HCEC 1CT (cell line): ENCODE measurements around the gene FGF23.
"Not testable (repeated sequence)": the region's sequence is repeated elsewhere in the genome, so short reads cannot be mapped to it uniquely, and the experiment has no call there.

ENCODE experiments used
- DNase-seq: peaks from one replicate; pipeline ENCODE4 v3.0.0-alpha.2; 2017

FGF23 gene

GRCh38 chr12:4379405-4379804 lies at the start of gene FGF23:
Gene FGF23 (minus strand): TSS chr12:4379712. CDS start chr12:4379582, 130 bp downstream.
- DNase-seq = peak; percentile 18

DNA sequence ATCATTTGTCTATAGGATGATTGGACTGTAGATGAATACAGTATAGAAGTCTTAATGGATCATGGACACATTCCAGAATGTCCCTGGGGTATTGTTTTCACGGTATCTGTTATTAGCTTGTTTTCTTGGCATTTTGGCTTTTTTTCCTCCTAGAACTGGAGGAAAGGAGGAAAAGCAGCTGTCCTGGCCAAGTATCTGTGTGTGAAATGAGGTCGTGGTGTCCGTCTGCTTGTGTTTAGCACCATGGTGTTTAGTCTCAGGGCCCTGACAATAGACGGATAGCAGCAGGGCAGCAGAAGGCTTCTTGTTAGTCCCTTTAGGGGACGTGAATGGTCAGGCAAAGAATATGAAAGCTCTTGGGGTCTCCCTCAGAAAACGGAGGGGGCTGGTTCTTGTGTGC lies 44.9 kb upstream of the FGF23 start:
- DNase-seq = no peak

GRCh38 chr12:4423528-4424195 lies 44.1 kb upstream of the FGF23 start:
- no peak for DNase-seq

DNA sequence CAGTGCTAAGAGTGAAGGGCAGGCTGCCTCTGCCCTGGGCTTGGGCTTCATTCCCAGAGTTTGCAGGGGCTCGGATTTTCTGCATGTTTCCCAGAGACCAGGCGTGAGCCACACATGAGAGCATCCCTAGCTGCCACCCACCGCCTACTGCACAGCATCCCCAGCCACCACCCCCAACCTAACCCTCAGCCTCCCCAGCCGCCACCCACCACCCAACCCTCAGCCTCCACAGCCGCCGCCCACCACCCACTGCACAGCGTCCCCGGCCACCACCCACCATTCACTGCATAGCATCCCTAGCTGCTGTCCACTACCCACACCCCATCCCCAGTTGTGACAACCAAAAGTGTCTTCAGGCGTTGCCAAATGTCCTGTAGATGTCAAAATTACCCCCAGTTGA lies 43.5 kb upstream of the FGF23 start:
- DNase-seq = no peak

DNA sequence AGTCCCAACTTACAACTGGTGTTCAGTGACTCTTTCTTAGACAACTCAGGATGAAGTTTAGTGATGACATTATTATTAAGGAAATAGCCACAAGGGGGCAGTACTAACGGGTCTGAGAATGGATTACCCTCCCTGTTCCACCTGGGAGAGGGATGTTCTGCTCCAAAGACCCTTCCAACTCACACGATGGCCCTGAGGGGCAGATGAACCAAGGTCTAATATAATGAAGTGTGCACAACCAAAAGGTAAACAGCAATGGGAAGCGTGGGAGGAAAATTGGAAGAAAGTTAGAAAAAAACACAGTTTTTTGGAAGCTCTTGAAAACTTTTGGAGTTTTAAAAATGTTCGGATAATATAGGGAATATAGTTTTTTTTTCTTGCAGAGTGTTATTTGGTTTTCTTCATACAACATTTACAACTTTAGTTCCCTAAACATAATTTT lies 42.1 kb upstream of the FGF23 start:
- DNase-seq = peak; percentile 38

GRCh38 chr12:4420138-4420670 lies 40.7 kb upstream of the FGF23 start:
- no peak for DNase-seq

GRCh38 chr12:4418913-4419312 lies 39.4 kb upstream of the FGF23 start:
- DNase-seq = no peak

GRCh38 chr12:4417936-4418335 lies 38.4 kb upstream of the FGF23 start:
- DNase-seq = no peak

- DNase-seq = no peak
Observed at GRCh38 chr12:4417455-4417854, 37.9 kb upstream of the FGF23 start.

- DNase-seq = no peak
Observed at GRCh38 chr12:4416276-4416675, 36.8 kb upstream of the FGF23 start.

DNA sequence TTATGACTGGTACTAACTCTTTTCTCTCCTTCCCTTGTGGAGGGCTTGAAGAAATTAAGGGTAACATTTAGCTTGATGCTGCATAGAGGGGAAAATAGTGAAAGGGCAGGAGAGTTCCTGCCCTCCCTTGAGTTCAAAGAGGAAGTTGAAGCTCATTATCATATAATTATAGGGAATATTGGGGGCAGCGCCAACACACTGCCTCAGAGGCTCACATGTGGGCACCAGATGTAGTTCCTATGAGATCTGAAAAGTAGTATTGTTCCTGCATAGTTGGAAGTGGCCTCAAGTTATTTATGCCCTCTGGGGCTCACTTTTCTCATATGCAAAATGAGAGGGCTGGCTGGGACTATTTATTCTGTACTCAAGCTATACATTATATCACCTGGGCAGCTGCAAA lies 33.0 kb upstream of the FGF23 start:
- no peak for DNase-seq

DNA sequence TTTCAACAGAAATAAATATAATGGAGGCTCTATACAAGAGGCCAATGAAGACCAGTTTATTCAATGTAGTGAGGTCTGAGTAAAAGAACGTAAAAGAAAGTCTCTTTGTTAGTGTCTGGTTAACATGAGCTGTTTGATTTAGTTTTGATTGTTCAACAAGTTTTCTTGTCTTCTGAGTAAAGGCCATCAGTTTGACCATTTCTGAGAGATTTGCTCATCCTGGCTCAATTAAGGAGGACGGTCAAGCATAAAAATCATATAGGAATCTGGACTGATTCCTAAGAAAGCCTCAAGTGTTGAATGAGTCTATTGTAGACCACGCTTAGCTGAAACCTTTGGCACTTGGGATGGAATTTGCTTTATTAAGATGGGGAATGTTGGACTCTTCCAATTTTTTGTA lies 32.5 kb upstream of the FGF23 start:
- no peak for DNase-seq

DNA sequence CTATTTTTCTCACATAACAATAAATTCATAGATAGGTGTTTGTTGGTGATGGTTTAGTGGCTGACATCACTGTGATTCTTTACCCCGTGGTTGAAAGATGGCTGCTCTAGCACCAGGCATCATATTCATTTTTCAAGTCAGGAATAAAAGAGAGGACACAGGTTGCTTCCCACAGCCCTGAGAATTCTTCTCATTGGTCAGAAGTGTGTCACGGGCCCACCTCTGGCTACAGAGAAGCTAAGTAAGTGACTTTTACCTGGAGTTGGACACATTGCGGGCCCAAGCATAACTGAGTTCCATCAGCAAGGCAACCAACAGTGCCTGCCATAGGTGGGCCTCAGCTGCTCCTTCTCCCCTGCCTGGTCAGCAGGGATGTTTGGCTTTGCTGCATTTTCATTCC lies 27.6 kb upstream of the FGF23 start:
- DNase-seq = no peak

DNA sequence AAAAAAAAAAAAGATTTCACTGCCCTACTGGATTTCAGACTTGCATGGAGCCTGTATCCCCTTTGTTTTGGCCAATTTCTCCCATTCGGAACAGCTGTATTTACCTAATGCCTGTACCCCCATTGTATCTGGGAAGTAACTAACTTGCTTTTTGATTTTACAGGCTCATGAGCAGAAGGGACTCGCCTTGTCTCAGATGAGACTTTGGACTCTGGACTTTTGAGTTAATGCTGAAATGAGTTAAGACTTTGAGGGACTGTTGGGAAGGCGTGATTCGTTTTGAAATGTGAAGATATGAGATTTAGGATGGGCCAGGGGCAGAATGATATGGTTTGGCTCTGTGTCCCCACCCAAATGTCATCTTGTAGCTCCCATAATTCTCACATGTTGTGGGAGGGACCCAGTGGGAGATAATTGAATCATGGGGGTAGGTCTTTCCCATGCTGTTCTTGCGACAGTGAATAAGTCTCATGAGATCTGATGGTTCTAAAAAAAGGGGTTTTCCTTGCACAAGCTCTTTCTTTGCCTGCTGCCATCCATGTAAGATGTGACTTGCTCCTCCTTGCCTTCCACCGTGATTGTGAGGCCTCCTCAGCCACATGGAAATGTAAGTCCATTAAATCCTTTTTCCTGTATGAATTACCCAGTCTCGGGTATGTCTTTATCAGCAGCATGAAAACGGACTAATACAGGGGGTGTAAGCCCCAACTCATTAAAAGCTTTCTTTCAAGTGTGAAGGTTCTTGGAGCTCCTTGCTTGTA lies 25.5 kb upstream of the FGF23 start:
- not testable (repeated sequence) for DNase-seq

GRCh38 chr12:4402996-4403395 lies 23.5 kb upstream of the FGF23 start:
- DNase-seq = no peak

GRCh38 chr12:4401117-4401516 lies 21.6 kb upstream of the FGF23 start:
- DNase-seq = no peak

- DNase-seq = no peak
Observed at GRCh38 chr12:4395818-4396217, 16.3 kb upstream of the FGF23 start.

- no peak for DNase-seq
Observed at GRCh38 chr12:4393211-4393610, 13.7 kb upstream of the FGF23 start.

DNA sequence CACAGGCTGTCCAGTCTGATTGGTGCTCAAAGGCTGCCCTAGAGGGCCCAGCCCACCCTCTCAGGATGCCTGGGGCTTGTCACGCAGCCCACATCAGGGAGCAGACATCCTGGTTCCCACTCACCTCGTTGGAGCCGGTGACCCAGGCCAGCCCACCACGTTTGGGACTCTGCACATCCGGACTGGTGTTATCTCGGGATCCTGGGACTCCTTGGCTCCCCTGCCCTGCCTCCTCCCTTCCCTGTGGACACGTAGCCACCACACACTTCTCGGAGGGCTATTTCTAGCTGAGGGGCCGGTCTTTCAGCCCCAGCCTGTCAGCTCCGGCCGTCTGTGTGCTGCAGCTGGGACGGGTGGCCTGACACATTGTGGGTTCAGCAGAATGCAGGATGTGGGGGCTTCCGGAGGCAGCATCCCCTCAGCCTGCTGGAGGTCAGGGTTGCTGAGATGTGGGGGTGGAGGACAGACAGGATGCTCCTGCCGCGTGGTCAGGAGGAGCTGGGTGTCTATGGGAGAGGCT lies 12.8 kb upstream of the FGF23 start:
- DNase-seq = no peak

DNA sequence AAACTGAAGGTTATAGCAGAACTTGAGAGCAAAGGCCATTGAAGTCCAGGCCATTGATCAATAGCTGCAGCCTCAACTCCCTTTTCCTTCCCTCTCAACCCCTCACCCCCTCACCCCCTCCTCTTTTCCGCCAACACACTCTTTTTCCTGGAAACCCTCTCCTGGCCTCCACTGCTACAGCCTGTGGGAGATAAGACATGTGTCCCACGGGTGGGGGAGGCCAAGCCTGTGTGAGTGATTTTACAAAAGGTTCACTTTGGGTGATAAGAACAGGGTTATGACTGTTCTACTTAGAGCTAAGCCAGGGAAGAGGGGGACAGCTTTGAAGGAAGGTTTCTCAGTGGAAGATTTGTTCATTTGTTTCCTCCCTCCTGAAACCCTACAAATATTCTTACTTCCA lies 9.2 kb upstream of the FGF23 start:
- DNase-seq = no peak

GRCh38 chr12:4388032-4388431 lies 8.5 kb upstream of the FGF23 start:
- DNase-seq = no peak

GRCh38 chr12:4387607-4388006 lies 8.1 kb upstream of the FGF23 start:
- DNase-seq = no peak

GRCh38 chr12:4386801-4387200 lies 7.3 kb upstream of the FGF23 start:
- DNase-seq = no peak

GRCh38 chr12:4383304-4383865 lies 3.9 kb upstream of the FGF23 start:
- no peak for DNase-seq
